Caco-2 (cell line): ENCODE results near the gene GALNTL6. TPM values are rescaled to one million over a fixed set of nuclear protein-coding genes. Genes with fewer than 3 reads are reported as not detected.

Source experiments
- BruUV-seq: library from RNA; stranded (reverse); fragments of 400-500 nt; replicated peaks from 2 replicates; lab custom pipeline; 2021; lab: Mats Ljungman, UMichigan
- CTCF ChIA-PET: fragments of 300-600 bp; sonication (Branson Sonifier 250); formaldehyde crosslinking; loops from one replicate; lab custom pipeline; 2022; ENCODE audit warnings: antibody characterized with exemption; lab: Charles Lee
- POLR2A ChIA-PET: fragments of 300-600 bp; sonication (Branson Sonifier 250); formaldehyde crosslinking; loops from one replicate; lab custom pipeline; 2022; ENCODE audit warnings: antibody characterized with exemption; lab: Charles Lee
- DNase-seq, 2 experiments: peaks; one replicate each; pipeline versions ENCODE4 v3.0.0 to v3.0.0-alpha.2; 2020 to 2022
- H3K27me3 ChIP-seq: replicated peaks from 2 replicates; pipeline ENCODE4 v1.6.0; 2011; ENCODE audit warnings: low read length; ENCODE audit not compliant: control insufficient read depth, insufficient read depth
- H3K36me3 ChIP-seq: 2 replicates; pipeline ENCODE4 v1.5.1; 2011; ENCODE audit warnings: low read length; ENCODE audit not compliant: control insufficient read depth, insufficient read depth
- H3K4me1 ChIP-seq: fragments of 250-450 bp; sonication (Bioruptor Pico); 2 replicates; pipeline ENCODE4 v1.5.1; 2020; ENCODE audit warnings: mild to moderate bottlenecking
- H3K4me3 ChIP-seq: 2 replicates; pipeline ENCODE4 v1.5.1; 2011; ENCODE audit warnings: low read depth, mild to moderate bottlenecking, control low read depth, low read length
- H3K9me3 ChIP-seq: fragments of 250-450 bp; sonication (Bioruptor Pico); 2 replicates; pipeline ENCODE4 v1.5.1; 2020; ENCODE audit warnings: mild to moderate bottlenecking, moderate library complexity
- H3K27ac Mint-ChIP-seq: one replicate; pipeline ENCODE4 v1.8.0; 2022; ENCODE audit warnings: mixed read lengths; ENCODE audit not compliant: unreplicated experiment
- H3K27me3 Mint-ChIP-seq: one replicate; pipeline ENCODE4 v1.8.0; 2022; ENCODE audit warnings: mixed read lengths; ENCODE audit not compliant: insufficient read depth, unreplicated experiment
- H3K36me3 Mint-ChIP-seq: one replicate; pipeline ENCODE4 v1.8.0; 2022; ENCODE audit warnings: mild to moderate bottlenecking, mixed read lengths; ENCODE audit not compliant: insufficient read depth, unreplicated experiment
- H3K4me1 Mint-ChIP-seq: one replicate; pipeline ENCODE4 v1.8.0; 2022; ENCODE audit warnings: low read depth, mixed read lengths; ENCODE audit not compliant: unreplicated experiment
- H3K4me3 Mint-ChIP-seq: one replicate; pipeline ENCODE4 v1.8.0; 2022; ENCODE audit warnings: mild to moderate bottlenecking, moderate library complexity, mixed read lengths; ENCODE audit not compliant: unreplicated experiment
- H3K9me3 Mint-ChIP-seq: one replicate; pipeline ENCODE4 v1.8.0; 2022; ENCODE audit warnings: mixed read lengths; ENCODE audit not compliant: unreplicated experiment
- intact Hi-C: fragments of 100-400 bp; cut with micrococcal nuclease; formaldehyde crosslinking; loops from one replicate; pipeline ENCODE4 v1.10.0; 2022; ENCODE audit not compliant: unreplicated experiment
- total RNA-seq: library from RNA; stranded (reverse); gene quantifications from 2 replicates; pipeline ENCODE4 v1.2.3, GENCODE V29; 2022
- TF ChIP-seq, protein P1 (sequence below), 2 experiments: fragments of 200-600 bp in 1 of 2; IDR thresholded peaks; 1 replicate in 1 of 2; 2 replicates in 1 of 2; pipeline versions ENCODE4 v1.5.1 to v1.8.0; 2011 to 2022; ENCODE audit warnings: antibody characterized with exemption in 1 of 2, control low read depth in 1 of 2, inconsistent platforms in 1 of 2, low read depth in 1 of 2, low read length in 1 of 2, mild to moderate bottlenecking in 1 of 2, moderate library complexity in 1 of 2; ENCODE audit not compliant: insufficient read depth in 1 of 2, severe bottlenecking in 1 of 2, unreplicated experiment in 1 of 2

GALNTL6 gene
- total RNA-seq, 1 experiment from 2014 or later = not detected

DNA sequence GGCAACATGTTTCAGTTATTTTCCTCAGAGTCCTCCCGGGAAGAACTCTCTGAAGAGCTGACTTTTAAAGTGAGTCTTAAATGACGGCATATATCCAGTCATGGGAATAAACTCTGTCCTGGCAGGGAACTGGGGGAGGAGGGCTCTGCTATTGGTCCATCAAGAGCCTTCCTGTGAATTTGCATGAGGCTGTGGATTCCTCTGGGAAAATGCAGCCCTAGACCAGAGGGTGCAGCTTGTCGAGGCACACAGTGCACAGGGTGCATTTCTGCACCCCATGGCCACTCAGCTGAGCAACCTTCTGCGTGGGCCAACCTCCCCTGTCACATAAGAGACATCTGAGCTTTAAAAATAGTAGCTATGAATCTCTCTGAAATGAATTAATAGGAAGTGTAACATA lies 360.0 kb downstream of the GALNTL6 start:
- Mint-ChIP-seq H3K4me3 (no peak overlapping the region), H3K4me1 (no peaks in the 10 kb centered on the region), H3K27me3 (no peaks in the 10 kb centered on the region), H3K36me3 (no peaks in the 10 kb centered on the region), H3K9me3 (no peaks in the 10 kb centered on the region), H3K27ac (no peak overlapping the region)
- CTCF ChIA-PET = no interaction called here
- intact Hi-C loops = no loop called here
- H3K4me1 ChIP-seq = no peaks in the 10 kb centered on the region
- H3K27me3 ChIP-seq = no peaks in the 10 kb centered on the region
- DNase-seq = no peak
- no TSS peak for BruUV-seq
- no peak overlapping the region for H3K4me3 ChIP-seq
- no peaks in the 10 kb centered on the region for H3K9me3 ChIP-seq
- no peaks in the 10 kb centered on the region for H3K36me3 ChIP-seq
- TF ChIP-seq, protein P1, sequence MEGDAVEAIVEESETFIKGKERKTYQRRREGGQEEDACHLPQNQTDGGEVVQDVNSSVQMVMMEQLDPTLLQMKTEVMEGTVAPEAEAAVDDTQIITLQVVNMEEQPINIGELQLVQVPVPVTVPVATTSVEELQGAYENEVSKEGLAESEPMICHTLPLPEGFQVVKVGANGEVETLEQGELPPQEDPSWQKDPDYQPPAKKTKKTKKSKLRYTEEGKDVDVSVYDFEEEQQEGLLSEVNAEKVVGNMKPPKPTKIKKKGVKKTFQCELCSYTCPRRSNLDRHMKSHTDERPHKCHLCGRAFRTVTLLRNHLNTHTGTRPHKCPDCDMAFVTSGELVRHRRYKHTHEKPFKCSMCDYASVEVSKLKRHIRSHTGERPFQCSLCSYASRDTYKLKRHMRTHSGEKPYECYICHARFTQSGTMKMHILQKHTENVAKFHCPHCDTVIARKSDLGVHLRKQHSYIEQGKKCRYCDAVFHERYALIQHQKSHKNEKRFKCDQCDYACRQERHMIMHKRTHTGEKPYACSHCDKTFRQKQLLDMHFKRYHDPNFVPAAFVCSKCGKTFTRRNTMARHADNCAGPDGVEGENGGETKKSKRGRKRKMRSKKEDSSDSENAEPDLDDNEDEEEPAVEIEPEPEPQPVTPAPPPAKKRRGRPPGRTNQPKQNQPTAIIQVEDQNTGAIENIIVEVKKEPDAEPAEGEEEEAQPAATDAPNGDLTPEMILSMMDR (IDR thresholded peaks at IDR 0.05; ENCODE audit: insufficient read depth in 1 of 2, low read depth in 1 of 2, low read length in 1 of 2, severe bottlenecking in 1 of 2, unreplicated experiment in 1 of 2) = no peak
- POLR2A ChIA-PET = no interaction called here

DNA sequence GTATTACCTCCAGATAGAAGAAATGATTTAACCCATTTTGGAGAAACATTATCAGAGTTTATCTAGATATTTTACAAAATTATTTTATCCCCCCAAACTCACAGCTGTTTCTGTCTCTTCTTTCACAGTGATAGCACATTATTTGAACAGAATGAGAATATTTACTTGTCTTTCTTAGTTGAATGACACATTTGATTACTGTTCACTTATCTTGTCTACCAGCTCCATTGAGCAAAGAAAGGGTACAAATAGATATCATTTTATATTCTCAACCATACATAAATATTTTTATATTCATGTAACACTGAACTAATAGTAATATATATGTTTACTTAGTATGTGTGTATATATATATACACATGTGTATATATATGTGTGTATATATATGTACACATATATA lies 364.2 kb downstream of the GALNTL6 start:
- POLR2A ChIA-PET = no interaction called here

DNA sequence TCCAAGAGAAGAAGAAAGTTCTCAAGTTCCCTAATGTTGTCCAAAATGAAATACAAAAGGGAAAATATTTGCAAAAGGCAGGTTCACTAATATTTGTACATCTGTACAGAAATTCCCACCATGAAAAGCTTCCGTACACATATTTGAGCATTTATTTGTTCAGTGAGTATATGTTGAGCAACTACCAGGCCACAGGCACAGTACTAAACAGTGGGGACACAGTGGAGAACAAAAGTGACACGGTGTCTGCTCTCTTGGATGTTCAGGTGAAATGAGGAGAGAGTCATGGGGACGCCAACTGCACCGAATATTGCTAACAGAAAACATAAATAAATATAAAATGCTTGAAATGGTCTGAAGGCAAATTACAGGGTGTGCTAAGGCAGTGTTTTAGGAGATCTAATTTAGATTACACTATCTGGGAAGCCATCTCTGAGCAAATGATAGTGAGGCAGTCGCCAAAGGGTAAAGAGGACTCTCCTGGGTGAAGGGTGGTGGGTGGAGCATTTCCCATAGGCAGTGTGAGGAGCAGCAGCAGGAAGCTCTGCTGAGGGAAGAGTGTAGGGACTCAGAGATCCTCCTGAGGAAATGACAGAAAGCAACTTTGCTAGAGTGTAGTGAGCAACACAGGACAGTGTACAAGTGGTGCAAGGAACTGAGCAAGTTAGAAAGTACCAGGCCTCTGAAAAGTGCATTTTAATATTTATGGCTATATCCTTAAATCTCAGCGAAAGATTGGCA lies 375.2 kb downstream of the GALNTL6 start:
- Mint-ChIP-seq H3K27me3 (no peaks in the 10 kb centered on the region), H3K4me3 (peak overlapping the region; percentile 43), H3K9me3 (no peaks in the 10 kb centered on the region), H3K36me3 (no peaks in the 10 kb centered on the region), H3K27ac (no peak overlapping the region), H3K4me1 (peaks cover 8% of the 10 kb centered on the region)
- no TSS peak for BruUV-seq
- no peaks in the 10 kb centered on the region for H3K27me3 ChIP-seq
- H3K4me3 ChIP-seq = no peak overlapping the region
- H3K36me3 ChIP-seq = no peaks in the 10 kb centered on the region
- ChIA-PET POLR2A (no interaction called here), CTCF (no interaction called here)
- TF ChIP-seq, protein P1 (IDR thresholded peaks at IDR 0.05; ENCODE audit: insufficient read depth in 1 of 2, low read depth in 1 of 2, low read length in 1 of 2, severe bottlenecking in 1 of 2, unreplicated experiment in 1 of 2) = no peak
- H3K4me1 ChIP-seq = peaks cover 3% of the 10 kb centered on the region; the same call in 1 of the 2 replicates
- H3K9me3 ChIP-seq = no peaks in the 10 kb centered on the region
- peak in 1 of 2 experiments; percentile 10 for DNase-seq
- intact Hi-C loops = no loop called here

More for the DNA sequence above, 364.2 kb downstream of the GALNTL6 start:
- H3K27me3 ChIP-seq = no peaks in the 10 kb centered on the region
- CTCF ChIA-PET = no interaction called here
- TF ChIP-seq, protein P1 (IDR thresholded peaks at IDR 0.05; ENCODE audit: insufficient read depth in 1 of 2, low read depth in 1 of 2, low read length in 1 of 2, severe bottlenecking in 1 of 2, unreplicated experiment in 1 of 2) = no peak
- no peaks in the 10 kb centered on the region for H3K9me3 ChIP-seq
- DNase-seq = no peak
- H3K27me3 Mint-ChIP-seq = no peaks in the 10 kb centered on the region
- H3K4me3 Mint-ChIP-seq = no peak overlapping the region
- H3K4me1 ChIP-seq = no peaks in the 10 kb centered on the region
- BruUV-seq = no TSS peak
- no peak overlapping the region for H3K27ac Mint-ChIP-seq
- no peaks in the 10 kb centered on the region for H3K36me3 ChIP-seq
- H3K4me1 Mint-ChIP-seq = no peaks in the 10 kb centered on the region
- intact Hi-C loops = no loop called here
- no peaks in the 10 kb centered on the region for H3K9me3 Mint-ChIP-seq
- no peaks in the 10 kb centered on the region for H3K36me3 Mint-ChIP-seq
- no peak overlapping the region for H3K4me3 ChIP-seq
